Esophagus muscularis mucosa (tissue), 4 donors: ENCODE measurements around the gene SLC25A33. TPM values are rescaled to one million over a fixed set of nuclear protein-coding genes. Genes with fewer than 3 reads are reported as not detected.

Experiments
- DNase-seq: peaks from one replicate; pipeline ENCODE4 v3.0.0-alpha.2; 2017; ENCODE audit errors: extremely low spot score
- H3K27ac ChIP-seq, 4 donors: fragments of 200-600 bp; sonication (generic); replicated peaks in 1 of 4; 1 replicate in 3 of 4; 2 replicates in 1 of 4; pipeline ENCODE4 v1.5.1; 2016 to 2019; ENCODE audit warnings: mild to moderate bottlenecking in 1 of 4
- H3K27me3 ChIP-seq, 4 donors: fragments of 200-600 bp; sonication (generic); one replicate each; pipeline versions ENCODE4 v1.5.1 to v1.6.0; 2016 to 2019
- H3K36me3 ChIP-seq, 4 donors: fragments of 200-600 bp; sonication (generic); one replicate each; pipeline ENCODE4 v1.5.1; 2016 to 2019
- H3K4me1 ChIP-seq, 4 donors: fragments of 200-600 bp; sonication (generic); one replicate each; pipeline ENCODE4 v1.5.1; 2016 to 2019
- H3K4me3 ChIP-seq, 4 donors: fragments of 200-600 bp; sonication (generic); 1 replicate in 2 of 4; 2 replicates in 2 of 4; pipeline ENCODE4 v1.5.1; 2016 to 2019; ENCODE audit warnings: mild to moderate bottlenecking in 4 of 4, moderate library complexity in 1 of 4
- H3K9me3 ChIP-seq, 4 donors: fragments of 200-600 bp; sonication (generic); 1 replicate in 3 of 4; 2 replicates in 1 of 4; pipeline ENCODE4 v1.5.1; 2016 to 2019
- EP300 ChIP-seq: sonication (generic); formaldehyde crosslinking; IDR thresholded peaks from one replicate; pipeline ENCODE4 v1.6.1; 2017; ENCODE audit warnings: antibody characterized with exemption
- POLR2A ChIP-seq: fragments of 450-650 bp; IDR thresholded peaks from one replicate; pipeline ENCODE4 v1.6.1; 2017; ENCODE audit warnings: antibody characterized with exemption, moderate library complexity, mild to moderate bottlenecking, low read depth
- POLR2AphosphoS5 ChIP-seq, 2 donors: sonication (generic); formaldehyde crosslinking; IDR thresholded peaks; one replicate each; pipeline ENCODE4 v1.6.1; 2017; ENCODE audit warnings: antibody characterized with exemption in 2 of 2
- WGBS: methylation state at CpG from one replicate; pipeline ENCODE4 v1.1.5; 2018; 5-methylcytosine and 5-hydroxymethylcytosine counted together
- intact Hi-C: fragments of 100-400 bp; cut with DNase I; formaldehyde crosslinking; loops from one replicate; pipeline ENCODE4 v1.15.1; 2023
- total RNA-seq, 4 donors: library from RNA; depleted of rRNA; stranded (reverse); fragments of >200 nt; gene quantifications; one replicate each; pipeline versions ENCODE4 v1.1.0 to v1.2.1, GENCODE V29; 2016
- TF ChIP-seq, protein P1 (sequence below), 3 experiments: fragments of 200-600 bp in 2 of 3; fragments of 450-650 bp in 1 of 3; sonication (generic) in 2 of 3; IDR thresholded peaks; one replicate each; pipeline ENCODE4 v1.5.1; 2017 to 2019; ENCODE audit warnings: antibody characterized with exemption in 3 of 3, mild to moderate bottlenecking in 2 of 3, moderate library complexity in 1 of 3

Gene SLC25A33
- total RNA-seq, 4 donors from 2014 or later, result 5.1 to 15.6 (median 8.9) TPM

GRCh38 chr1:9576903-9577302, 37.6 kb downstream of the SLC25A33 start:
- Histone ChIP-seq H3K36me3 (peaks cover 19 to 71% (median 54%) of the 10 kb centered on the region in 4 donors), H3K27ac (no peak overlapping the region), H3K4me3 (no peak overlapping the region), H3K4me1 (peaks cover 0 to 3% (median 0%) of the 10 kb centered on the region in 4 donors), H3K9me3 (no peaks in the 10 kb centered on the region), H3K27me3 (no peaks in the 10 kb centered on the region)
- intact Hi-C loops, result no loop called here
- TF ChIP-seq POLR2A (no peak), EP300 (no peak), POLR2AphosphoS5 (IDR thresholded peaks at IDR 0.05) (no peak)
- TF ChIP-seq, protein P1, sequence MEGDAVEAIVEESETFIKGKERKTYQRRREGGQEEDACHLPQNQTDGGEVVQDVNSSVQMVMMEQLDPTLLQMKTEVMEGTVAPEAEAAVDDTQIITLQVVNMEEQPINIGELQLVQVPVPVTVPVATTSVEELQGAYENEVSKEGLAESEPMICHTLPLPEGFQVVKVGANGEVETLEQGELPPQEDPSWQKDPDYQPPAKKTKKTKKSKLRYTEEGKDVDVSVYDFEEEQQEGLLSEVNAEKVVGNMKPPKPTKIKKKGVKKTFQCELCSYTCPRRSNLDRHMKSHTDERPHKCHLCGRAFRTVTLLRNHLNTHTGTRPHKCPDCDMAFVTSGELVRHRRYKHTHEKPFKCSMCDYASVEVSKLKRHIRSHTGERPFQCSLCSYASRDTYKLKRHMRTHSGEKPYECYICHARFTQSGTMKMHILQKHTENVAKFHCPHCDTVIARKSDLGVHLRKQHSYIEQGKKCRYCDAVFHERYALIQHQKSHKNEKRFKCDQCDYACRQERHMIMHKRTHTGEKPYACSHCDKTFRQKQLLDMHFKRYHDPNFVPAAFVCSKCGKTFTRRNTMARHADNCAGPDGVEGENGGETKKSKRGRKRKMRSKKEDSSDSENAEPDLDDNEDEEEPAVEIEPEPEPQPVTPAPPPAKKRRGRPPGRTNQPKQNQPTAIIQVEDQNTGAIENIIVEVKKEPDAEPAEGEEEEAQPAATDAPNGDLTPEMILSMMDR (IDR thresholded peaks at IDR 0.05), result no peak
- no peak for DNase-seq
- 96% methylated on average over 6 of the region's 6 CpGs for WGBS

DNA sequence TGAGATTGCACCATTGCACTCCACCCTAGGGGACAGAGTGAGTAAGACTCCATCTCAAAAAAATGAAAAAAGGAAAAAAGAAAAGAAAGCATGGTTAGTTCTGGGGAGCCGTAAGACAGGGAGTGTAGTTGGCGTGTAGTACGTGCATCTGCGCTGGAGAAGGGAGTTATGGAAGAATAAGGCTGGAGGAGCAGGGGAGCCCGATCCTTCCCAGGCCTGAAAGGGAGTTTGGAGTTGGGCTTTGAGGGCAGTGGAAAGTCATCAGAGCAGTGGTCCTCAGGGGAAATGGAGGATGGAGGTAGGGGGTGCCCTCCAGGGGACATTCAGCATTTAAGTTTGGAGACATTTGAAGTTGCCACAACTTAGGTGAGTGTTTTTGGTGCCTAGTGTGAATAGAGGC, 38.2 kb downstream of the SLC25A33 start:
- Histone ChIP-seq H3K9me3 (no peaks in the 10 kb centered on the region), H3K36me3 (peaks cover 19 to 71% (median 57%) of the 10 kb centered on the region in 4 donors), H3K4me3 (no peak overlapping the region), H3K27ac (no peak overlapping the region), H3K27me3 (no peaks in the 10 kb centered on the region), H3K4me1 (peaks cover 0 to 3% (median 0%) of the 10 kb centered on the region in 4 donors)
- WGBS, result 93% methylated on average over 5 of the region's 5 CpGs
- intact Hi-C loops, result no loop called here
- TF ChIP-seq, protein P1 (IDR thresholded peaks at IDR 0.05), result no peak
- TF ChIP-seq POLR2A (no peak), POLR2AphosphoS5 (IDR thresholded peaks at IDR 0.05) (no peak)
- no peak for DNase-seq

GRCh38 chr1:9580942-9581341, 41.7 kb downstream of the SLC25A33 start:
- Histone ChIP-seq H3K9me3 (no peaks in the 10 kb centered on the region), H3K4me3 (no peak overlapping the region), H3K27ac (no peak overlapping the region), H3K36me3 (peaks cover 19 to 74% (median 56%) of the 10 kb centered on the region in 4 donors), H3K4me1 (no peaks in the 10 kb centered on the region), H3K27me3 (no peaks in the 10 kb centered on the region)
- no peak for DNase-seq
- TF ChIP-seq POLR2AphosphoS5 (IDR thresholded peaks at IDR 0.05), result no peak
- TF ChIP-seq, protein P1 (IDR thresholded peaks at IDR 0.05), result no peak
- no peak for TF ChIP-seq POLR2A
- no peak for TF ChIP-seq EP300
- 86% methylated on average over 2 of the region's 2 CpGs for WGBS
- intact Hi-C loops, result no loop called here

GRCh38 chr1:9586147-9586766, 47.0 kb downstream of the SLC25A33 start:
- Histone ChIP-seq H3K4me3 (no peak overlapping the region), H3K4me1 (peaks cover 21 to 30% (median 24%) of the 10 kb centered on the region in 4 donors), H3K27me3 (no peaks in the 10 kb centered on the region), H3K27ac (no peak overlapping the region), H3K36me3 (peaks cover under 1 to 23% (median 16%) of the 10 kb centered on the region in 4 donors), H3K9me3 (no peaks in the 10 kb centered on the region)
- WGBS, result 85% methylated on average over 3 of the region's 3 CpGs
- TF ChIP-seq EP300, result no peak
- TF ChIP-seq, protein P1 (IDR thresholded peaks at IDR 0.05), result no peak
- no peak for TF ChIP-seq POLR2A
- no peak for TF ChIP-seq POLR2AphosphoS5 (IDR thresholded peaks at IDR 0.05)
- intact Hi-C loops, result no loop called here
- DNase-seq, result no peak
